Neural cell (in vitro differentiated cells): ENCODE results near the gene OXSM. TPM values are rescaled to one million over a fixed set of nuclear protein-coding genes. Genes with fewer than 3 reads are reported as not detected.

Experiments
- H2AFZ ChIP-seq: fragments of 200-600, 300-800 bp; sonication (generic), shearing (Covaris generic); 2 replicates; pipeline ENCODE4 v1.6.0; 2014; ENCODE audit warnings: low read depth, mild to moderate bottlenecking, antibody characterized with exemption, low read length, moderate library complexity
- H3F3A ChIP-seq: fragments of 200-600 bp; shearing (Covaris generic); 2 replicates; pipeline ENCODE4 v1.6.1; 2016; ENCODE audit warnings: mild to moderate bottlenecking, moderate library complexity, mixed read lengths, antibody characterized with exemption, low read length; ENCODE audit not compliant: insufficient read depth, poor library complexity, severe bottlenecking
- H3K27ac ChIP-seq: fragments of 200-600, 300-800 bp; sonication (generic), shearing (Covaris generic); 2 replicates; pipeline ENCODE4 v1.5.1; 2014; ENCODE audit warnings: mild to moderate bottlenecking, low read length, moderate library complexity
- H3K27me3 ChIP-seq: fragments of 300-800, 200-600 bp; sonication (generic), shearing (Covaris generic); 2 replicates; pipeline ENCODE4 v1.6.0; 2014; ENCODE audit warnings: mild to moderate bottlenecking, low read depth, low read length, moderate library complexity; ENCODE audit not compliant: insufficient read depth
- H3K36me3 ChIP-seq: fragments of 300-800, 200-600 bp; sonication (generic), shearing (Covaris generic); 2 replicates; pipeline ENCODE4 v1.5.1; 2014; ENCODE audit warnings: mild to moderate bottlenecking, antibody characterized with exemption, low read length, moderate library complexity; ENCODE audit not compliant: insufficient read depth
- H3K4me2 ChIP-seq: fragments of 300-800, 200-600 bp; sonication (generic), shearing (Covaris generic); 2 replicates; pipeline ENCODE4 v1.6.0; 2014; ENCODE audit warnings: mild to moderate bottlenecking, low read length
- H3K4me3 ChIP-seq: fragments of 300-800, 200-600 bp; sonication (generic), shearing (Covaris generic); 2 replicates; pipeline ENCODE4 v1.5.1; 2014; ENCODE audit warnings: mild to moderate bottlenecking, low read length, moderate library complexity
- H3K79me2 ChIP-seq: fragments of 200-600 bp; shearing (Covaris generic); replicated peaks from 2 replicates; pipeline ENCODE4 v1.6.0; 2014; ENCODE audit warnings: mild to moderate bottlenecking, low read length, moderate library complexity; ENCODE audit not compliant: insufficient read depth
- H3K9ac ChIP-seq: fragments of 300-800, 200-600 bp; sonication (generic), shearing (Covaris generic); 2 replicates; pipeline ENCODE4 v1.6.1; 2016; ENCODE audit warnings: mild to moderate bottlenecking, low read length, mixed read lengths
- H3K9me2 ChIP-seq: fragments of 200-600 bp; shearing (Covaris generic); 2 replicates; pipeline ENCODE4 v1.6.1; 2016; ENCODE audit warnings: mild to moderate bottlenecking, low read length, mixed read lengths; ENCODE audit not compliant: insufficient read depth
- H3K9me3 ChIP-seq: fragments of 200-600, 300-800 bp; sonication (generic), shearing (Covaris generic); 2 replicates; pipeline ENCODE4 v1.6.1; 2016; ENCODE audit warnings: mild to moderate bottlenecking, mixed run types, low read length, moderate library complexity, mixed read lengths
- H4K20me1 ChIP-seq: fragments of 200-600 bp; shearing (Covaris generic); 2 replicates; pipeline ENCODE4 v1.6.1; 2016; ENCODE audit warnings: mild to moderate bottlenecking, mixed run types; ENCODE audit not compliant: insufficient read depth
- CTCF ChIP-seq: fragments of 450-650 bp; IDR thresholded peaks from 2 replicates; pipeline ENCODE4 v1.5.1; 2014; ENCODE audit warnings: antibody characterized with exemption, mild to moderate bottlenecking, moderate library complexity; ENCODE audit not compliant: poor library complexity, severe bottlenecking
- EP300 ChIP-seq: fragments of 450-650 bp; conservative IDR thresholded peaks from 2 replicates; pipeline ENCODE4 v1.6.1; 2014; ENCODE audit warnings: antibody characterized with exemption, mild to moderate bottlenecking, moderate library complexity; ENCODE audit not compliant: poor library complexity, severe bottlenecking
- EZH2 ChIP-seq: fragments of 200-600, 300-800 bp; shearing (Covaris generic), sonication (generic); IDR thresholded peaks from 2 replicates; pipeline ENCODE4 v1.6.1; 2014; ENCODE audit warnings: antibody characterized with exemption, low read length, borderline replicate concordance, mild to moderate bottlenecking; ENCODE audit not compliant: insufficient read depth, poor library complexity, severe bottlenecking
- MXI1 ChIP-seq: fragments of 450-650 bp; conservative IDR thresholded peaks from 2 replicates; pipeline ENCODE4 v1.6.1; 2014; ENCODE audit warnings: antibody characterized with exemption, mild to moderate bottlenecking; ENCODE audit not compliant: poor library complexity, severe bottlenecking
- POLR2AphosphoS5 ChIP-seq: IDR thresholded peaks from 2 replicates; pipeline ENCODE4 v1.6.1; 2012
- RAD21 ChIP-seq: fragments of 450-650 bp; conservative IDR thresholded peaks from 2 replicates; pipeline ENCODE4 v1.6.1; 2014; ENCODE audit warnings: antibody characterized with exemption, mild to moderate bottlenecking, moderate library complexity
- REST ChIP-seq: IDR thresholded peaks from 2 replicates; pipeline ENCODE4 v1.6.1; 2012; ENCODE audit warnings: borderline replicate concordance
- SMC3 ChIP-seq: fragments of 450-650 bp; conservative IDR thresholded peaks from 2 replicates; pipeline ENCODE4 v1.6.1; 2014; ENCODE audit warnings: antibody characterized with exemption, mild to moderate bottlenecking, moderate library complexity; ENCODE audit not compliant: poor library complexity
- TAF1 ChIP-seq: IDR thresholded peaks from 2 replicates; pipeline ENCODE4 v1.6.1; 2012; ENCODE audit warnings: low read depth
- polyA plus RNA-seq: library from polyadenylated mRNA; depleted of rRNA; stranded (reverse); fragments of >200 nt; gene quantifications from 2 replicates; pipeline ENCODE4 v1.2.3, GENCODE V29; 2014

OXSM gene
- polyA plus RNA-seq, 1 donor from 2014 or later: 6.7 TPM

GRCh38 chr3:25775936-25776335 lies 14.0 kb upstream of the OXSM start:
- Histone ChIP-seq H3K27ac (no peak overlapping the region), H2AFZ (no peak overlapping the region), H3K27me3 (no peaks in the 10 kb centered on the region), H3K9me2 (no peaks in the 10 kb centered on the region), H3K9ac (no peak overlapping the region), H4K20me1 (no peaks in the 10 kb centered on the region), H3F3A (no peaks in the 10 kb centered on the region), H3K9me3 (peaks cover 3% of the 10 kb centered on the region), H3K79me2 (no peaks in the 10 kb centered on the region), H3K4me2 (no peak overlapping the region), H3K36me3 (peaks cover 4% of the 10 kb centered on the region), H3K4me3 (no peak overlapping the region)
- TF ChIP-seq POLR2AphosphoS5: no peak

- Histone ChIP-seq H3K4me2 (no peak overlapping the region), H3K9ac (no peak overlapping the region), H3K79me2 (no peaks in the 10 kb centered on the region), H3K4me3 (no peak overlapping the region), H3K9me3 (no peaks in the 10 kb centered on the region), H3K9me2 (no peaks in the 10 kb centered on the region), H2AFZ (no peak overlapping the region), H3K36me3 (peaks cover 4% of the 10 kb centered on the region), H3K27ac (no peak overlapping the region), H3K27me3 (no peaks in the 10 kb centered on the region), H3F3A (no peaks in the 10 kb centered on the region), H4K20me1 (no peaks in the 10 kb centered on the region)
- no peak for TF ChIP-seq EP300
- TF ChIP-seq TAF1: no peak
- no peak for TF ChIP-seq RAD21
- no peak for TF ChIP-seq EZH2
- TF ChIP-seq CTCF: no peak
- TF ChIP-seq POLR2AphosphoS5: no peak
- TF ChIP-seq SMC3: no peak
- TF ChIP-seq MXI1: no peak
- no peak for TF ChIP-seq REST
Observed at GRCh38 chr3:25780618-25781017, 9.3 kb upstream of the OXSM start.
